ENCODE results near the gene CAMK1D.

The CAMK1D gene

GRCh38 chr10:12628964-12629766 is 279.8 kb downstream of the CAMK1D start:
- no peak for DNase-seq (ENCODE audit: low read depth in 3 of 3)

- DNase-seq (ENCODE audit: low read depth in 3 of 3) = no peak
Observed at GRCh38 chr10:12629767-12630165, 280.4 kb downstream of the CAMK1D start.

GRCh38 chr10:12631216-12631615 is 281.9 kb downstream of the CAMK1D start:
- DNase-seq (ENCODE audit: low read depth in 3 of 3) = no peak

- no peak for DNase-seq (ENCODE audit: low read depth in 3 of 3)
Observed at GRCh38 chr10:12631787-12632562, 282.6 kb downstream of the CAMK1D start.

- DNase-seq (ENCODE audit: low read depth in 3 of 3) = no peak
Observed at GRCh38 chr10:12633776-12634620, 284.7 kb downstream of the CAMK1D start.

- no peak for DNase-seq (ENCODE audit: low read depth in 3 of 3)
Observed at GRCh38 chr10:12634621-12634931, 285.2 kb downstream of the CAMK1D start.

GRCh38 chr10:12635127-12635541 is 285.8 kb downstream of the CAMK1D start:
- peak in 1 of 3 experiments; percentile 15 for DNase-seq (ENCODE audit: low read depth in 3 of 3)

- no peak for DNase-seq (ENCODE audit: low read depth in 3 of 3)
Observed at GRCh38 chr10:12636571-12636970, 287.2 kb downstream of the CAMK1D start.

- DNase-seq (ENCODE audit: low read depth in 3 of 3) = no peak
Observed at GRCh38 chr10:12637649-12638048, 288.3 kb downstream of the CAMK1D start.

GRCh38 chr10:12638103-12638502 is 288.8 kb downstream of the CAMK1D start:
- no peak for DNase-seq (ENCODE audit: low read depth in 3 of 3)

- DNase-seq (ENCODE audit: low read depth in 3 of 3) = no peak
Observed at GRCh38 chr10:12638781-12639180, 289.4 kb downstream of the CAMK1D start.

- no peak for DNase-seq (ENCODE audit: low read depth in 3 of 3)
Observed at GRCh38 chr10:12639996-12640944, 290.9 kb downstream of the CAMK1D start.

GRCh38 chr10:12642036-12642435 is 292.7 kb downstream of the CAMK1D start:
- no peak for DNase-seq (ENCODE audit: low read depth in 3 of 3)

- no peak for DNase-seq (ENCODE audit: low read depth in 3 of 3)
Observed at GRCh38 chr10:12643279-12643678, 293.9 kb downstream of the CAMK1D start.

- no peak for DNase-seq (ENCODE audit: low read depth in 3 of 3)
Observed at GRCh38 chr10:12644380-12645144, 295.2 kb downstream of the CAMK1D start.

GRCh38 chr10:12645449-12645848 is 296.1 kb downstream of the CAMK1D start:
- no peak for DNase-seq (ENCODE audit: low read depth in 3 of 3)

GRCh38 chr10:12649012-12649584 is 299.8 kb downstream of the CAMK1D start:
- no peak for DNase-seq (ENCODE audit: low read depth in 3 of 3)

- no peak for DNase-seq (ENCODE audit: low read depth in 3 of 3)
Observed at GRCh38 chr10:12650122-12650521, 300.8 kb downstream of the CAMK1D start.

- no peak for DNase-seq (ENCODE audit: low read depth in 3 of 3)
Observed at GRCh38 chr10:12650538-12651298, 301.4 kb downstream of the CAMK1D start.

All from stimulated activated CD4-positive, alpha-beta T cell treated with anti-CD3 and anti-CD28 coated beads, TNF-alpha, amount 100 ng/mL, for 4 hours (primary cell).